ENCODE results near the gene ARHGEF7.
A peak's percentile ranks its signal among the peaks of the same experiment; 100 is the strongest.

The ARHGEF7 gene

DNA sequence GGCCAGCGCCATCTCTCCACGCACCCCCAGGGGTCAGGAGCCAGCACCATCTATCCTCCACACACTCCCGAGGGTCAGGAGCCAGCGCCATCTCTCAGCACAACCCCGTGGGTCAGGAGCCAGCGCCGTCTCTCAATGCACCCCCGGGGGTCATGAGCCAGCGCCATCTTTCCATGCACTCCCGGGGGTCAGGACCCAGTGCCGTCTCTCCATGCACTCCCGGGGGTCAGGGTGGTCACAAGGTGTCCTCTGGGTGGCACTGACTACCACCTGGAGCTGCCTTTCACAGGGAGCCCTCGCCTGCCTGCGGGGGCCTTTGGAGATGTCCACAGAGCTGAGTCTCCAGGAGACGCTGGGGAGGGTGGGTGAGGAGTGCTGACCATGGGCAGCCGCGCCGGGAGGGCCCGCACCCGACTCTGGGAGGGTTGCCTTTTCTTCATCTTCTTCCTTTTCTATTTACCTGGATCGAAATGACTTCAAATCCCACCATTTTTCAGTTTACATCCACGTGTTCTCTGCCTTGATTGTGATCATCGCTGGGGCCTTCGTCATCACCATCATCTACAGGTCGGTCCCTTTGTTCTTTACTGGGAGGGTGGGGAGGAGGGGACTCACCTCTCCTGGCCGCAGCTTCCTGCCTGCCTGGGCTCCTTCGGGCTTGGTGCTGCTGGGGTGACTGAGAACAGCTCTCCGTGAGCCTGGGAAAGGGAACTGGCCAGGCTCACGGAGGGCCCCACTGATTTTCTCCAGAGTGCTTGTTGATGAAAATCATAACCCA lies 224.4 kb downstream of the ARHGEF7 start:
- TF ChIP-seq, protein P1, sequence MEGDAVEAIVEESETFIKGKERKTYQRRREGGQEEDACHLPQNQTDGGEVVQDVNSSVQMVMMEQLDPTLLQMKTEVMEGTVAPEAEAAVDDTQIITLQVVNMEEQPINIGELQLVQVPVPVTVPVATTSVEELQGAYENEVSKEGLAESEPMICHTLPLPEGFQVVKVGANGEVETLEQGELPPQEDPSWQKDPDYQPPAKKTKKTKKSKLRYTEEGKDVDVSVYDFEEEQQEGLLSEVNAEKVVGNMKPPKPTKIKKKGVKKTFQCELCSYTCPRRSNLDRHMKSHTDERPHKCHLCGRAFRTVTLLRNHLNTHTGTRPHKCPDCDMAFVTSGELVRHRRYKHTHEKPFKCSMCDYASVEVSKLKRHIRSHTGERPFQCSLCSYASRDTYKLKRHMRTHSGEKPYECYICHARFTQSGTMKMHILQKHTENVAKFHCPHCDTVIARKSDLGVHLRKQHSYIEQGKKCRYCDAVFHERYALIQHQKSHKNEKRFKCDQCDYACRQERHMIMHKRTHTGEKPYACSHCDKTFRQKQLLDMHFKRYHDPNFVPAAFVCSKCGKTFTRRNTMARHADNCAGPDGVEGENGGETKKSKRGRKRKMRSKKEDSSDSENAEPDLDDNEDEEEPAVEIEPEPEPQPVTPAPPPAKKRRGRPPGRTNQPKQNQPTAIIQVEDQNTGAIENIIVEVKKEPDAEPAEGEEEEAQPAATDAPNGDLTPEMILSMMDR (IDR thresholded peaks at IDR 0.05; ENCODE audit: low read depth, low read length, missing control alignments), result no peak
- no peak overlapping the region for H3K4me3 ChIP-seq (replicated peaks; ENCODE audit: low read depth, low read length)
- no peak for DNase-seq (ENCODE audit: extremely low read depth, low read depth)

DNA sequence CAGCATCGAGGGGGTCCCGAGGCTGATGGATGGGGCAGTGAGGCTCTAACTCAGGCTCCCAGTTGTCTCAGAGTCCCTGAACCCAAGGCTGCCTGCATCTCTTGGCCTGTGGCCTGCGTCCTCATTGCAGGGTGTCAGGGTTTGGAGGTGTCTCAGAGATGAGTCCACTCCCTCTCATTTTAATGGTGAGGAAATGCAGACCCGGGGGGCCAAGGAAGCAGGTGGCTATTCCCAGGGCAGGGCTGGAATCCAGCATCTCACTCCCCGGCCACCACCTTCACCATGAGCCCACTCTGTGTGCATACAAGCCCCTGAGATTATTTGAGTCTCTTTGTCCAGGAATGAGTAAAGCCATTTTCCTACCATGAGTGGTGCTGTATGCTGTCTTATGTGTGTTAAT lies 226.8 kb downstream of the ARHGEF7 start:
- DNase-seq (ENCODE audit: extremely low read depth, low read depth), result no peak
- TF ChIP-seq, protein P1 (IDR thresholded peaks at IDR 0.05; ENCODE audit: low read depth, low read length, missing control alignments), result no peak
- no peak overlapping the region for H3K4me3 ChIP-seq (replicated peaks; ENCODE audit: low read depth, low read length)

DNA sequence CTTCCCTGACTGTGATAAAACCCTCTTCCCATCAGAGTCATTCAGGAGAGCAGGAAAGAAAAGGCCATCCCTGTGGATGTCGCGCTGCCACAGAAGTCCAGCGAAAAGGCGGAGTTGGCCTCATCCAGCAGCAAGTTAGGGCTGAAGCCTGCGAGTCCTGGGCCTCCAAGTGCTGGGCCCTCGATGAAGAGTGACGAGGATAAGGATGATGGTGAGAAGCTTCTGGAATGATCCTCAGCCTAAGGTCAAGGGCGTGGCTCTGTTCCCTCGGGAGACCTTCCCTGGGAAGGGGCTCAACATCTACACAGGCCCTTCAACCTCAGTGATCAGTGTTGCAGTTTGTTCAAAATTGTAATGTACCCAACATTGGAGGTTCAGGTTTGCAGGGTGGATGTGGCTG lies 227.6 kb downstream of the ARHGEF7 start:
- DNase-seq (ENCODE audit: extremely low read depth, low read depth), result no peak
- H3K4me3 ChIP-seq (replicated peaks; ENCODE audit: low read depth, low read length), result no peak overlapping the region
- TF ChIP-seq, protein P1 (IDR thresholded peaks at IDR 0.05; ENCODE audit: low read depth, low read length, missing control alignments), result no peak

DNA sequence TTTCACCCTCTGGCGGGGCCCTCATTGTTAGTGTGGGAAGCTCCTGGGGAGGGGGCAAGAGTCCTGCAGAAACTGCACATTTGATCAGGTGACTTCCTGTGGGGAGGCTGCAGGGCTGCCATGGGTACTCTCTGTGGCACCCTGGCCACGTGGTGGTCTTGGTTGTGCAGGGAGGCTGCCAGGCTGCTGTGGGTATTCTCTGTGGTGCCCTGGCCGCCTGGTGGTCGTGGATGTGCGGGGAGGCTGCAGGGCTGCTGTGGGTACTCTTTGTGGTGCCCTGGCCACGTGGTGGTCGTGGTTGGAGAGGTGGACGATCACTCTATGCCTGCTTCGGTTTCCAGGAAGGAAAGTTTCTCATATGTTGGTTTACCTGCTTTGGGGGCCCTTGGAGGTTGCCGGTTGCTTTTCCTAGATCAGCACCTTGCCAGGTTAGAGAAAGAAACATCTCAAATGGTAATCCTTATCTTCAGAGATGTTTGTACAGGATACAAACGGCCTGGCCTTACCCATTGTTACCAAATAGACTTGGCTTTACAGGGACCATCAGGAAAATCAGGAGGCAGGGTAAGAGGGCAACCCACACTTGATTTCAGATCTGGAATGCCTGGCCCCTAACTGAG lies 228.2 kb downstream of the ARHGEF7 start:
- TF ChIP-seq, protein P1 (IDR thresholded peaks at IDR 0.05; ENCODE audit: low read depth, low read length, missing control alignments), result no peak
- no peak overlapping the region for H3K4me3 ChIP-seq (replicated peaks; ENCODE audit: low read depth, low read length)
- DNase-seq (ENCODE audit: extremely low read depth, low read depth), result no peak

DNA sequence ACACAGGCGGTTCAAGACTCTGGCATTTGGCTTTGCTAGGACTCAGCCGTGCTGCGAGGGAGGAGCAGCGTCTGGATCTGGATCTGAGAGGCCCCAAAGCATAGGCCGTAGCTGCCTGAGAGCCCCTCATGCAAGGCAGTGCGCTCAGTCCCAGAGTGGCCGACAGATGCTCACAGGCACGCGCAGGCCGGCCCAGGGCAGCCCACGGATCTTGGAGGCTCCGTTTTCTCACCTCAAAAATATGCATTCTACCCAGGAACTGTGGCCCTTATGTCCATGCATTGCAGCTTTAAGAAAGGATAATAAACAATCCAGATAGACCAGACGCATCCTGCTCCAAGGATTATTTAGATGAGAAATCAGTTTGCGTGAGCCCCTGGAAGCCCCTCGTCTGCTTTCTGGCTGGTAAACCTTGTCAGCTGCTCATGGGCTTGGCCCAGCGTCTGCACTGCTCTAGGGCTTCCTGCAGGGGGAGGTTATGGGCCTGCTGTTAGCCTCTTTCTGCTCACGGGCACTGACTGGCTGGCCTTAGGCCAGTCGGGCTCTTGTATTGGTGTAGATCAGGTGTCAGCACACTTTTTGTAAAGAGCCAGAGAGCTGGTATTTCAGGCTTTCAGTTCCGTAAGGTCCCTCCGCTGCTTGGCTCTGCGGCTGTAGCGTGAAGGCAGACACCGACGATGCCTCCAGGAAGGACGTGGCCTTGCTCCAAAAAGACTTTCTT lies 229.5 kb downstream of the ARHGEF7 start:
- H3K4me3 ChIP-seq (replicated peaks; ENCODE audit: low read depth, low read length), result no peak overlapping the region
- TF ChIP-seq, protein P1 (IDR thresholded peaks at IDR 0.05; ENCODE audit: low read depth, low read length, missing control alignments), result peak; percentile 74
- peak; percentile 72 for DNase-seq (ENCODE audit: extremely low read depth, low read depth)

DNA sequence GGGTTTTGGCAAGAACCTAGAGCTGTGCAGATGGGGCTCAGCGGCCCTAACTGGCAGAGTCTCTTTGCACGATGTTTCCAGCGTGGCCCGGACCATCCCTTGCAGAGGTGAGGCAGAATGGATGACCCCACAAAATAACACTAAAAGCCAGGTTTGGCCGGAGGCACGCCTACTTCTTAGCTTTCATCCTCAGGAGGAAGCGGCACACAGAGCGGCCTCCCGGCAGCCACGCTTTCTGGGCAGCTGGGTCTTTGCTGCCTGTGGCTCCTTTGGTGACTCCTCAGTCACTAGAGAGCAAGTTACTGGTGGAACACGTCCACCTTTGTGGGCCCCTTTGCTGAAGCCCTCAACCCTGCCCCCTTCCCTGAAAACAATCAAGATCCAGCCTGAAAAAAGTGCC lies 230.6 kb downstream of the ARHGEF7 start:
- no peak overlapping the region for H3K4me3 ChIP-seq (replicated peaks; ENCODE audit: low read depth, low read length)
- no peak for DNase-seq (ENCODE audit: extremely low read depth, low read depth)
- TF ChIP-seq, protein P1 (IDR thresholded peaks at IDR 0.05; ENCODE audit: low read depth, low read length, missing control alignments), result no peak

Measured in HFF-Myc (cell line).